Measurements from ENCODE around the gene EXTL2. TPM values are rescaled to one million over a fixed set of nuclear protein-coding genes. Genes with fewer than 3 reads are reported as not detected.

Gene EXTL2
- total and polyA plus RNA-seq, 7 donors = 1.4 to 20.3 (median 13.3) TPM

DNA sequence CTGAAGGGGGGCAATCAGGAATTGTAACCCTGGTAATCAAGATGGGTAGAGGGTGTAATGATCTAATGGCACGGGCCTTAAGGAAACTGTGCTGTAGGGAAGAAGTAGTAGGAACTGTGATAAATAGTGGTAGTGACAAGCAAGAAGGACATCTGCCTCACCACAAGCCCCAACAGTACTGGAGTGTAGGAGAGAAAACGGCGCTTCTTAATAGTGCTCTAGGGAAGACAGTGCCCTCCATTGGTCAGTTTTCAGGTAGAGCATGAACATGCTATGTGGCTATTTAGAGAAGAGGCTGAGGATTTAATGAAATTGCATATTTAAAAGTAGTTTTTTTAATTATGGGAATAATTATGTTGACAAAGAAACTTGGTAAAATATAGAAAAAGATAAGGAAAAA is 33.5 kb upstream of the EXTL2 start:
- Histone ChIP-seq H3K27me3 (no peaks in the 10 kb centered on the region), H3K36me3 (peaks cover 0 to 27% (median 0%) of the 10 kb centered on the region in 4 donors), H3K9me3 (no peaks in the 10 kb centered on the region), H3K27ac (no peak overlapping the region), H3K4me1 (no peaks in the 10 kb centered on the region), H3K4me3 (no peak overlapping the region)
- intact Hi-C loops (cut with DNase I) = no loop called here
- no peak for DNase-seq
- no peak for TF ChIP-seq CTCF (IDR thresholded peaks at IDR 0.05)
- 74 to 89% methylated on average over 3 of the region's 3 CpGs for WGBS, 2 donors

DNA sequence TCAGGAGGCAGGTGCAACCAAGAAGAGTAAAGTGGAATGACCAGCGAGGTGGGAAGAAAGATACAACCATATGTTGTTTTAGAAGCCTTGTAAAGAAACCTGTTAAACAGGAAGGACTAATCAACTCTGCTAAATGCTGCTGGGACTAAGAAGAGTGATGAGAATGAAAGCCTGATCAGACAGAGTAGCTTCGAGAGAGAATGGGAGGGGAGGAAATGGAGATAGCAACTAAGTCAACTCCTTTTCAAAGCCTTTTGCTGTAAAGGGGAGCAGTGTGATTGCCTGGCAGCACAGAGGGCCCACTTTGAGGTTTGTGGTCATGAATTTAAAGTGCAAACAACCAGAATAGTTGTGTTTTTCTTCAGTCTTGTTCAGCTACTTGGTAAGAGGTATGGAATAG is 32.6 kb upstream of the EXTL2 start:
- no peak for DNase-seq
- no peak overlapping the region for H3K4me3 ChIP-seq
- H3K4me1 ChIP-seq = no peaks in the 10 kb centered on the region
- TF ChIP-seq POLR2AphosphoS5 (IDR thresholded peaks at IDR 0.05) = no peak
- TF ChIP-seq POLR2A (IDR thresholded peaks at IDR 0.05) = no peak
- no peak for TF ChIP-seq CTCF (IDR thresholded peaks at IDR 0.05)
- TF ChIP-seq EP300 (IDR thresholded peaks at IDR 0.05) = no peak
- peaks cover 0 to 30% (median 0%) of the 10 kb centered on the region in 4 donors for H3K36me3 ChIP-seq
- H3K9me3 ChIP-seq = no peaks in the 10 kb centered on the region
- no peak overlapping the region for H3K27ac ChIP-seq
- H3K27me3 ChIP-seq = no peaks in the 10 kb centered on the region
- intact Hi-C loops (cut with DNase I) = no loop called here
- 22 to 32% methylated on average over 2 of the region's 2 CpGs for WGBS, 2 donors

DNA sequence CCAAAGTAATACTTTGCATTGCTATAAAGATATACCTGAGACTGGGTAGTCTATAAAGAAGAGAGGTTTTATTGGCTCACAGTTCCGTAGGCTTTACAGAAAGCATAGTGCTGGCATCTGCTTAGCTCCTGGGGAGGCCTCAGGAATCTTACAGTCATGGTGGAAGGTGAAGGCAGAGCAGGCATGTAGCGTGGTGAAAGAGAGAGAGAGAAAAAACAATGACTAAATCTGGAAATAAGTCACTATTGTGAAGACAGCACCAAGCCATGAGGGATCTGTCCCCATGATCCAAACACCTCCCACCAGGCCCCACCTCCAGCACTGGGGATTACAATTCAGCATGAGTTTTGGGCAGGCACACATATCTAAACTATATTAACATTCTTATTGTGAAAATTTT is 31.6 kb upstream of the EXTL2 start:
- Histone ChIP-seq H3K27ac (no peak overlapping the region), H3K36me3 (peaks cover 0 to 36% (median 0%) of the 10 kb centered on the region in 4 donors), H3K4me1 (no peaks in the 10 kb centered on the region), H3K9me3 (no peaks in the 10 kb centered on the region), H3K27me3 (no peaks in the 10 kb centered on the region), H3K4me3 (no peak overlapping the region)
- TF ChIP-seq CTCF (IDR thresholded peaks at IDR 0.05) = no peak
- no peak for TF ChIP-seq POLR2AphosphoS5 (IDR thresholded peaks at IDR 0.05)
- TF ChIP-seq POLR2A (IDR thresholded peaks at IDR 0.05) = no peak
- TF ChIP-seq EP300 (IDR thresholded peaks at IDR 0.05) = no peak
- intact Hi-C loops (cut with DNase I) = no loop called here
- DNase-seq = no peak
- WGBS, 2 donors = 98% methylated on average over 2 of the region's 2 CpGs

DNA sequence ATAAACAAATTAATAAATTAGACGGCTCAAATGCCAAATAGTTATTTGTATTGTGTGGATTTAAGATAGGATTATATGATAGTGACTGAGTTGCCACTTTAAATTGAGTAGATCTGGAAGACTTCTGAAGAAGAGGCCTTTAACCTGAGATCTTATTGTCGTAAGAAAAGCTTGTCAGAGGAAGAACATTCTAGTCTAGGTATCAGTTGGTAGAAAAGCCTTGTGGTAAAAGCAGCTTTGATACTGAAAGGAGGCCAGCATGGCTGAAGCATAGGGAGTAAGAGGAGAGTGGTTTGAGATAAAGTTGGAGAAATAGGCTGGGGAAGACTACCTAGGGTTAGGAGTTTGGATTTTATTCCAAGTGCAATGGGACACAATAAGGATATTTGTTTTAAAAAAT is 30.3 kb upstream of the EXTL2 start:
- intact Hi-C loops (cut with DNase I) = loop anchor here (5.0 kb wide), 1 partner anchor 312 kb away; the partner anchor contains the start of gene S1PR1
- Histone ChIP-seq H3K4me3 (no peak overlapping the region), H3K9me3 (no peaks in the 10 kb centered on the region), H3K27ac (no peak overlapping the region), H3K4me1 (no peaks in the 10 kb centered on the region), H3K36me3 (peaks cover 0 to 42% (median 0%) of the 10 kb centered on the region in 4 donors), H3K27me3 (no peaks in the 10 kb centered on the region)
- 88 to 91% methylated on average over 2 of the region's 2 CpGs for WGBS, 2 donors
- DNase-seq = no peak
- TF ChIP-seq CTCF (IDR thresholded peaks at IDR 0.05) (no peak), POLR2AphosphoS5 (IDR thresholded peaks at IDR 0.05) (no peak), POLR2A (IDR thresholded peaks at IDR 0.05) (no peak), EP300 (IDR thresholded peaks at IDR 0.05) (no peak)

- H3K4me1 ChIP-seq = no peaks in the 10 kb centered on the region
- no peaks in the 10 kb centered on the region for H3K27me3 ChIP-seq
- TF ChIP-seq EP300 (IDR thresholded peaks at IDR 0.05) = no peak
- no peak for TF ChIP-seq POLR2A (IDR thresholded peaks at IDR 0.05)
- TF ChIP-seq POLR2AphosphoS5 (IDR thresholded peaks at IDR 0.05) = no peak
- no peak for TF ChIP-seq CTCF (IDR thresholded peaks at IDR 0.05)
- DNase-seq = no peak
- intact Hi-C loops (cut with DNase I) = loop anchor here (5.0 kb wide), 1 partner anchor 313 kb away; the partner anchor contains the start of gene S1PR1
- H3K27ac ChIP-seq = no peak overlapping the region
- H3K9me3 ChIP-seq = no peaks in the 10 kb centered on the region
- no peak overlapping the region for H3K4me3 ChIP-seq
- H3K36me3 ChIP-seq = peaks cover 0 to 44% (median 0%) of the 10 kb centered on the region in 4 donors
These were observed 29.6 kb upstream of the EXTL2 start for GRCh38 chr1:100924212-100924611.
